Thoracic aorta (tissue), 2 donors: ENCODE measurements around the gene FER1L5. TPM values are rescaled to one million over a fixed set of nuclear protein-coding genes. Genes with fewer than 3 reads are reported as not detected.

Experiments used
- ATAC-seq: fragments of 150-250 bp; one replicate; pipeline ENCODE4 v1.8.0; 2017; ENCODE audit warnings: low read depth; ENCODE audit not compliant: insufficient number of reproducible peaks, low FRiP score
- DNase-seq: peaks from one replicate; pipeline ENCODE4 v3.0.0-alpha.2; 2020; ENCODE audit warnings: low spot score
- H3K27ac ChIP-seq, 2 donors: fragments of 200-600 bp; sonication (generic); 1 replicate in 1 of 2; 2 replicates in 1 of 2; pipeline ENCODE4 v1.5.1; 2016; ENCODE audit warnings: mild to moderate bottlenecking in 2 of 2, moderate library complexity in 2 of 2
- H3K27me3 ChIP-seq: fragments of 200-600 bp; sonication (generic); replicated peaks from 2 replicates; pipeline ENCODE4 v1.6.0; 2016; ENCODE audit warnings: mild to moderate bottlenecking; ENCODE audit not compliant: insufficient read depth
- H3K36me3 ChIP-seq: fragments of 200-600 bp; sonication (generic); one replicate; pipeline ENCODE4 v1.5.1; 2016
- H3K4me1 ChIP-seq, 2 donors: fragments of 200-600 bp; sonication (generic); 1 replicate in 1 of 2; 2 replicates in 1 of 2; pipeline versions ENCODE4 v1.5.1 to v1.6.0; 2016; ENCODE audit warnings: low read depth in 2 of 2, mild to moderate bottlenecking in 1 of 2; ENCODE audit not compliant: control insufficient read depth in 1 of 2
- H3K4me3 ChIP-seq: fragments of 200-600 bp; sonication (generic); 2 replicates; pipeline ENCODE4 v1.5.1; 2016; ENCODE audit warnings: mild to moderate bottlenecking
- H3K9me3 ChIP-seq: fragments of 200-600 bp; sonication (generic); 2 replicates; pipeline ENCODE4 v1.5.1; 2016
- CTCF ChIP-seq: fragments of 200-600 bp; sonication (generic); IDR thresholded peaks from one replicate; pipeline ENCODE4 v1.5.1; 2019; ENCODE audit warnings: antibody characterized with exemption
- total RNA-seq, 2 donors: library from RNA; depleted of rRNA; stranded (reverse); fragments of >200 nt; gene quantifications; one replicate each; pipeline versions ENCODE4 v1.1.0 to v1.2.3, GENCODE V29; 2016

Gene FER1L5
- total RNA-seq, 2 donors from 2014 or later = not detected

- no peaks in the 10 kb centered on the region for H3K27me3 ChIP-seq
- no peak for TF ChIP-seq CTCF
- no peaks in the 10 kb centered on the region for H3K9me3 ChIP-seq
- H3K27ac ChIP-seq = no peak overlapping the region
- ATAC-seq = no peak
- peaks cover 43% of the 10 kb centered on the region for H3K36me3 ChIP-seq
- H3K4me3 ChIP-seq = no peak overlapping the region
- DNase-seq = no peak
- no peaks in the 10 kb centered on the region for H3K4me1 ChIP-seq
Measured at GRCh38 chr2:96702098-96702785, 59.7 kb downstream of the FER1L5 start.

- Histone ChIP-seq H3K27me3 (no peaks in the 10 kb centered on the region), H3K27ac (no peak overlapping the region), H3K36me3 (peaks cover 53% of the 10 kb centered on the region), H3K9me3 (no peaks in the 10 kb centered on the region), H3K4me3 (no peak overlapping the region), H3K4me1 (no peaks in the 10 kb centered on the region)
- DNase-seq = no peak
- TF ChIP-seq CTCF = no peak
- ATAC-seq = no peak
Measured at GRCh38 chr2:96703021-96703751, 60.6 kb downstream of the FER1L5 start.

GRCh38 chr2:96710985-96711384, 68.4 kb downstream of the FER1L5 start:
- Histone ChIP-seq H3K4me1 (no peaks in the 10 kb centered on the region), H3K27me3 (no peaks in the 10 kb centered on the region), H3K27ac (no peak overlapping the region), H3K9me3 (no peaks in the 10 kb centered on the region), H3K36me3 (peaks cover 43% of the 10 kb centered on the region), H3K4me3 (no peak overlapping the region)
- ATAC-seq (no peak), DNase-seq (no peak)
- TF ChIP-seq CTCF = no peak

- TF ChIP-seq CTCF = no peak
- ATAC-seq (no peak), DNase-seq (no peak)
- H3K36me3 ChIP-seq = peaks cover 11% of the 10 kb centered on the region
- H3K27ac ChIP-seq = no peak overlapping the region
- H3K4me1 ChIP-seq = no peaks in the 10 kb centered on the region
- no peaks in the 10 kb centered on the region for H3K27me3 ChIP-seq
- H3K4me3 ChIP-seq = no peak overlapping the region
- H3K9me3 ChIP-seq = no peaks in the 10 kb centered on the region
Measured at GRCh38 chr2:96715658-96716057, 73.1 kb downstream of the FER1L5 start.

- no peak for ATAC-seq
- H3K27ac ChIP-seq = no peak overlapping the region
Measured at GRCh38 chr2:96716388-96716787, 73.8 kb downstream of the FER1L5 start.

More at GRCh38 chr2:96716388-96716787, 73.8 kb downstream of the FER1L5 start:
- no peak for TF ChIP-seq CTCF
- Histone ChIP-seq H3K9me3 (no peaks in the 10 kb centered on the region), H3K27me3 (no peaks in the 10 kb centered on the region), H3K36me3 (peaks cover 5% of the 10 kb centered on the region), H3K4me1 (no peaks in the 10 kb centered on the region), H3K4me3 (no peak overlapping the region)
- DNase-seq = no peak
